Placental epithelial cell (primary cell): ENCODE data around the gene ZFP28. TPM values are rescaled to one million over a fixed set of nuclear protein-coding genes. Genes with fewer than 3 reads are reported as not detected.

Source experiments
- total RNA-seq: library from RNA; depleted of rRNA; stranded (reverse); fragments of >200 nt; gene quantifications from 2 replicates; pipeline ENCODE4 v1.2.3, GENCODE V29; 2012

Gene ZFP28
- 5.5 and 9.4 TPM in 2 replicates for total RNA-seq

GRCh38 chr19:56538761-56539263 is at the start of gene ZFP28:
Gene ZFP28 (plus strand): TSS chr19:56538948. CDS start chr19:56539019, 71 bp downstream.

GRCh38 chr19:56507446-56508289 is 31.1 kb upstream of the ZFP28 start, which contains the start of gene ZNF471:
Gene ZNF471 (plus strand): TSS chr19:56507855. CDS start chr19:56511572, 3,717 bp downstream.

GRCh38 chr19:56567274-56568120 is 28.7 kb downstream of the ZFP28 start, which contains the start of gene ZNF470:
Gene ZNF470 (plus strand): TSS chr19:56567468. CDS start chr19:56570312, 2,844 bp downstream.

GRCh38 chr19:56594783-56595547 is 56.2 kb downstream of the ZFP28 start, which contains the start of gene ZNF71:
Gene ZNF71 (plus strand): TSS chr19:56595302. CDS start chr19:56601559, 6,257 bp downstream.

Other genes with a start within 250 kb of the ZFP28 start
- 7.5 and 13.2 TPM in 2 replicates for gene ZSCAN5A, start 224.1 kb upstream of the ZFP28 start, total RNA-seq
- gene ZNF582, start 145.4 kb upstream of the ZFP28 start, total RNA-seq = 3.3 and 3.9 TPM in 2 replicates
- 5.5 and 12.6 TPM in 2 replicates for gene ZNF583, start 134.6 kb upstream of the ZFP28 start, total RNA-seq
- 4.3 and 6.7 TPM in 2 replicates for gene ZNF667, start 61.6 kb upstream of the ZFP28 start, total RNA-seq
- 4.4 and 6.7 TPM in 2 replicates for gene ZNF471, start 31.1 kb upstream of the ZFP28 start, total RNA-seq
- gene ZNF470, start 28.5 kb downstream of the ZFP28 start, total RNA-seq = 3.4 and 4.3 TPM in 2 replicates
- gene ZNF71, start 56.4 kb downstream of the ZFP28 start, total RNA-seq = 9.2 and 9.8 TPM in 2 replicates
- gene SMIM17, start 104.2 kb downstream of the ZFP28 start, total RNA-seq = not detected in 2 replicates
- 0.39 TPM in 1 of 2 replicates, not detected in the other for gene ZNF835, start 132.8 kb downstream of the ZFP28 start, total RNA-seq